Astrocyte of the cerebellum (primary cell): Measurements from ENCODE around the gene LRRC36.

Experiments
- DNase-seq: peaks from one replicate; pipeline ENCODE4 v3.0.0-alpha.2; 2011; ENCODE audit warnings: low read depth
- H3K4me3 ChIP-seq: 2 replicates; pipeline ENCODE4 v1.5.1; 2011; ENCODE audit warnings: mild to moderate bottlenecking, low read depth, low read length, moderate library complexity
- in situ Hi-C: cut with HindIII; loops from 2 replicates; pipeline ENCODE4 v1.10.0; 2017; ENCODE audit warnings: low sequenced_read_pairs
- TF ChIP-seq, protein P1 (sequence below): IDR thresholded peaks from 2 replicates; pipeline ENCODE4 v1.5.1; 2012; ENCODE audit warnings: low read length, low read depth, moderate library complexity, mild to moderate bottlenecking; ENCODE audit errors: missing control alignments

The LRRC36 gene

DNA sequence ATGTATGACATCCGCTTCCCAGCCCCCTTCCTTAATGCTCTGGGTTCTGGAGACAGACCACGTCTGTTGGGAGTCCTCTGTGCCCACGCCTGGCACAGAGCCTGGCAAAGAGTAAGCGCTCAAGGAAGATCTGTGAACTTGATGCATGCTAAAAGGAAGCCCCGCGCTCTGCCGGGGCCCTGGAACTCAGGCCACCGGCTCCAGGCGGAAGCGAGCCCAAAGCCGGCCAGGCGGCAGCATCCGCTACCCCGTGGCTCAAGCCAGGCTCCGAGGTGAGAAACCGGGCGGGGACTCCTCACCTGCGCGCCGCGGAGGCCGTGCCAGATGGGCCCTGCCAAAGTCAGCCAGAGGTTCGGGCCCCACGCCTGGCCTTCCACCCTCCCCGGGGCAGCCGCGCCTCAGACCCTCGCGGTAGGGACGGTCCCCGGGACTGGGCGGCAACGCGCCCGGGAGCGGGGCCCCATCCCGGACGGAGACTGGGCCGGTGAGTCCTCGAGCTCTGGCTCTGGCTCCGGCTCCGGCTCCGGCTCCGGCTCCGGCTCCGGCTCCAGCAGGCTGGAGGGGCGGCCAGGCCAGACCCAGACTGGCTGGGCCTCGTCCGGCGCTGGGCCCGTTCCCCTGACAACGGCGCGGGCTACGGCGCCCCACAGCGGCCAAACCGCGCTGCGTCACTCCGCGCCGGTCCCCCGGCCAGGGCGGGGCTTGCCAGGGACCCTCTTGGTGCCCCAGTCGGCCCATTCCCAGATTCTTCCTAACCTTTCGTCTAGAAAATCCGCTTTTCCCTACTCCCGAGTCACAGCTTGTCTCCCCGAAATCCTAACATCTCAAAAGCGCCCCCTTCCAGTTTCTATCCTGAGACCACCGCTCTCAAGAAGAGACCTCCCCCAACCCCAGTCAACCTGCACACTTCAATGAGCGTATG, 89.5 kb downstream of the LRRC36 start, which contains the start of gene ZDHHC1:
Gene ZDHHC1, minus strand, starts transcription at position 606 of the 922 bp plus-strand sequence. CDS start 8,702 bp downstream, outside the sequence.
- DNase-seq = no peak
- peak within 1 kb of the TSS; percentile 58 for H3K4me3 ChIP-seq
- TF ChIP-seq, protein P1, sequence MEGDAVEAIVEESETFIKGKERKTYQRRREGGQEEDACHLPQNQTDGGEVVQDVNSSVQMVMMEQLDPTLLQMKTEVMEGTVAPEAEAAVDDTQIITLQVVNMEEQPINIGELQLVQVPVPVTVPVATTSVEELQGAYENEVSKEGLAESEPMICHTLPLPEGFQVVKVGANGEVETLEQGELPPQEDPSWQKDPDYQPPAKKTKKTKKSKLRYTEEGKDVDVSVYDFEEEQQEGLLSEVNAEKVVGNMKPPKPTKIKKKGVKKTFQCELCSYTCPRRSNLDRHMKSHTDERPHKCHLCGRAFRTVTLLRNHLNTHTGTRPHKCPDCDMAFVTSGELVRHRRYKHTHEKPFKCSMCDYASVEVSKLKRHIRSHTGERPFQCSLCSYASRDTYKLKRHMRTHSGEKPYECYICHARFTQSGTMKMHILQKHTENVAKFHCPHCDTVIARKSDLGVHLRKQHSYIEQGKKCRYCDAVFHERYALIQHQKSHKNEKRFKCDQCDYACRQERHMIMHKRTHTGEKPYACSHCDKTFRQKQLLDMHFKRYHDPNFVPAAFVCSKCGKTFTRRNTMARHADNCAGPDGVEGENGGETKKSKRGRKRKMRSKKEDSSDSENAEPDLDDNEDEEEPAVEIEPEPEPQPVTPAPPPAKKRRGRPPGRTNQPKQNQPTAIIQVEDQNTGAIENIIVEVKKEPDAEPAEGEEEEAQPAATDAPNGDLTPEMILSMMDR = peak; percentile 31
- in situ Hi-C loops = no loop called here

GRCh38 chr16:67417333-67418061, 90.9 kb downstream of the LRRC36 start:
- TF ChIP-seq, protein P1 = no peak
- no peak for DNase-seq
- in situ Hi-C loops = no loop called here
- no peak overlapping the region for H3K4me3 ChIP-seq

DNA sequence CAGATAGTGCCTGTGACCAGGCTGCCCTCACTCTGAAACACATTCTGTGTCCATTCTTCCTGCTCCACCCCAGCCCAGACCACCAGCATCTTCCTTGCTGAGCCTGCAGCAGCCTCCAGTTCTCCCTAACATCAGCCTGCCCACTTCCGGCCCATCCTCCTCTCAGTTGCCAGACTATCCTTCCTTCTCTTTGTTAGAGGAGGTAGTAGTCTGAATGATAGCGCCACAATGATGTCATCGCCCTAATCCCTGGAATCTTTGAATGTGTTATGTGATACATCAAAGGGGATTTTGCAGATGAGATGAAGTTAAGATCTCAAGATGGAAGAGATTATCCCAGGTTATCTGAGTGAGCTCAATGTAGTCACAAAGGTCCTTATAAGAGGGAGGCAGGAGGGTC, 92.9 kb downstream of the LRRC36 start:
- in situ Hi-C loops = no loop called here
- H3K4me3 ChIP-seq = no peak overlapping the region
- TF ChIP-seq, protein P1 = no peak
- no peak for DNase-seq

DNA sequence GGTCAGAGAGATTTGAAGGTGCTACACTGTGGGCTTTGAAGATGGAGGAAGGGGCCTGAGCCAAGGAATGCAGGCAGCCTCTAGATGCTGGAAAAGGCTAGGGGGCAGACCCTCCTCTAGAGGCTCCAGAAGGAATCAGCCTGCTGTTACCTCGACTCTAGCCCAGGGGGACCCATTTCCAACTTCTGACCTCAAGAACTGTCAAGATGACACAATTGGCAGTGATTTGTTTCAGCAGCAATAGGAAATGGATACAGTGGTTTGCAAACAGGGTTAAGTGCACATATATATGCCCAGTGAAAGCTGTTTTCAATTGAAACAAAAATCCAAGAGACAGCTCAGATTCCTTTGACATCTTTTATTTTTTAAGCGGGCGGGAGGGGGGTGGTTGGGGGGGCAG, 93.3 kb downstream of the LRRC36 start:
- DNase-seq = no peak
- no peak overlapping the region for H3K4me3 ChIP-seq
- in situ Hi-C loops = no loop called here
- TF ChIP-seq, protein P1 = no peak

DNA sequence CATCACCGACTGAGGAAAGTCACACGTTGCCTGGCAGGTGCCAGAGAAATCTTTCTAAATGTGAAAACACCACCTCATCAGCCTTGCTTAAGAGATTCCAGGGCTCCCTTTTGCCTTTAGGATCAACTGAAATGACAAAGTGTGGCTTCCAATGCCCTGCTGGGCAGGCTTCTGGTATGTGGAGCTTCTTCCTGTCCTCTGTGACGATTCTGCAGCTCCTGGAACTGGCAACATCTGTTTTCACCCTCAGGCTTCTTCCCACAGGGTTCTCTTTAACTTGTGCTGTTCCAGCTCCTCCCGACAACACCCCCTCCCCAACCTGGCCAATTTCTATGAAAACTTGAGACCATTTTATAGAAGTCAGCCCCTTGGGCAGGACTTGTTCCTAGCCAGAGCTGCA, 94.4 kb downstream of the LRRC36 start:
- TF ChIP-seq, protein P1 = no peak
- in situ Hi-C loops = no loop called here
- DNase-seq = no peak
- H3K4me3 ChIP-seq = no peak overlapping the region

GRCh38 chr16:67423015-67423414, 96.4 kb downstream of the LRRC36 start:
- no peak overlapping the region for H3K4me3 ChIP-seq
- in situ Hi-C loops = no loop called here
- DNase-seq = no peak
- TF ChIP-seq, protein P1 = no peak
